ENCODE measurements around the gene RALBP1.

DNA sequence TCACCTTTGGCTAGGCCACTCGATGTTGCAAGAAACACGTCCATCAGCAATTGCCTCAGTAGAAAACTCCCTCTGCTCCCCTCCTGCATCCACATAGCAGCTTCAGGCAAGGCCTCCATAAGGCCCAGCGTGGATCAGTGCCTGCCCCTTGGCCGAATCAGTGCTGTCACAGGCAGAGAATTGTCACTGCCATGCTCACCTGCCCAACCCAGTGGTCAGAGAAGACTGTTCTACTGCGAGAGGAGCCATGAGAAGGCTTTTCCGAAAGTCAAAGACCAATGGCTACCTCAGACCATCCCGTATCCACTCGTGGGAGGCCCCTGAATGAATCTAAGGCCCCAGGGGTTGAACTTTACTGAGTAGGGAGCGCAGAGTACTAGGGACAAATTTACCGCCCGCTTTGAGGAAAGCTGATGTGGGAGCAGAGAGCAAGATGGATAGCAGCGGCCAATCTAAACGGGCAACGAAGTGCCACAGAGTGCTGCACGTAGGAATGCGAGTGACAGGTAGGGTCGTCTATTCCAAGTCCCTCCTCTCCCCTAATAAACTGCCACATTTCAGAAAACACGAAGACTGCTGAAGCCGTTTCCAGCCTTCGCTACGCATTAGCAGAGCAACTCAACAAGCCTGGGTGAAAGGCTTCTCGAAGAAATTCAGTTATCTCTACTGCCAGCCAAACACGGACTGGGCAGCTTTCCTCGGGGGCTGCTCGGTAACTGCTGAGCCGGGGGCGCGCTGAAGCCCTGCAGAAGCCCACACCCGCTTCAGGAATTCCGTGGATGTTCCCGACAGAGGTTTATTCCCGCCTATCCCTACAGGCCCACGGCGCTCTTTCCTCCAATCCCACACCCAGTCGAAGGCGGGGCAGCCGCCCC, 968 bp upstream of the RALBP1 start:
- TF ChIP-seq, protein P1, sequence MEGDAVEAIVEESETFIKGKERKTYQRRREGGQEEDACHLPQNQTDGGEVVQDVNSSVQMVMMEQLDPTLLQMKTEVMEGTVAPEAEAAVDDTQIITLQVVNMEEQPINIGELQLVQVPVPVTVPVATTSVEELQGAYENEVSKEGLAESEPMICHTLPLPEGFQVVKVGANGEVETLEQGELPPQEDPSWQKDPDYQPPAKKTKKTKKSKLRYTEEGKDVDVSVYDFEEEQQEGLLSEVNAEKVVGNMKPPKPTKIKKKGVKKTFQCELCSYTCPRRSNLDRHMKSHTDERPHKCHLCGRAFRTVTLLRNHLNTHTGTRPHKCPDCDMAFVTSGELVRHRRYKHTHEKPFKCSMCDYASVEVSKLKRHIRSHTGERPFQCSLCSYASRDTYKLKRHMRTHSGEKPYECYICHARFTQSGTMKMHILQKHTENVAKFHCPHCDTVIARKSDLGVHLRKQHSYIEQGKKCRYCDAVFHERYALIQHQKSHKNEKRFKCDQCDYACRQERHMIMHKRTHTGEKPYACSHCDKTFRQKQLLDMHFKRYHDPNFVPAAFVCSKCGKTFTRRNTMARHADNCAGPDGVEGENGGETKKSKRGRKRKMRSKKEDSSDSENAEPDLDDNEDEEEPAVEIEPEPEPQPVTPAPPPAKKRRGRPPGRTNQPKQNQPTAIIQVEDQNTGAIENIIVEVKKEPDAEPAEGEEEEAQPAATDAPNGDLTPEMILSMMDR (conservative IDR thresholded peaks at IDR 0.05 in 1 of 2, IDR thresholded peaks at IDR 0.05 in 1 of 2; ENCODE audit: extremely low read depth in 1 of 2, insufficient read depth in 1 of 2, low read depth in 1 of 2, low read length in 2 of 2): no peak
- TF ChIP-seq EZH2 (IDR thresholded peaks at IDR 0.05; ENCODE audit: borderline replicate concordance, low read length): no peak
